HCT116 (cell line): ENCODE data around the gene GTF3C4. TPM values are rescaled to one million over a fixed set of nuclear protein-coding genes. Genes with fewer than 3 reads are reported as not detected.

Experiments
- ATAC-seq: fragments of 200-7000 bp; cut with Tn5 transposase; 2 replicates; pipeline ENCODE4 v1.9.1; 2020; ENCODE audit warnings: mild to moderate bottlenecking, moderate library complexity
- BruUV-seq: library from RNA; stranded (reverse); fragments of 400-500 nt; replicated peaks from 2 replicates; lab custom pipeline; 2021; lab: Mats Ljungman, UMichigan
- CTCF ChIA-PET: fragments of 300-600 bp; sonication (Branson Sonifier 250); formaldehyde crosslinking; loops from one replicate; lab custom pipeline; 2021; ENCODE audit warnings: antibody characterized with exemption; lab: Charles Lee
- POLR2A ChIA-PET: fragments of 300-600, 350-600 bp; sonication (Branson Sonifier 250); formaldehyde crosslinking; loops from one replicate; lab custom pipeline; 2021; ENCODE audit warnings: antibody characterized with exemption; lab: Charles Lee
- RAD21 ChIA-PET, 2 experiments: fragments of 300-600 bp; sonication (Branson Sonifier 250); formaldehyde crosslinking; loops; one replicate each; lab custom pipeline; 2023; ENCODE audit warnings: low total read pairs in 2 of 2; ENCODE audit not compliant: uncharacterized antibody in 2 of 2, unreplicated experiment in 2 of 2, low non-redundant PET in 1 of 2; lab: Charles Lee
- DNase-seq: peaks from one replicate; pipeline ENCODE4 v3.0.0-alpha.2; 2010; ENCODE audit warnings: low read depth, low spot score
- H2AFZ ChIP-seq: fragments of 200-600 bp; shearing (Covaris generic), sonication (generic); 2 replicates; pipeline ENCODE4 v1.6.1; 2017; ENCODE audit warnings: low read depth, mixed run types, mixed read lengths, antibody characterized with exemption, low read length; ENCODE audit not compliant: poor library complexity, severe bottlenecking
- H3K27ac ChIP-seq: 2 replicates; pipeline ENCODE4 v1.5.1; 2012; ENCODE audit warnings: low read depth, low read length
- H3K27me3 ChIP-seq: fragments of 200-600 bp; sonication (generic); 2 replicates; pipeline ENCODE4 v1.6.1; 2016; ENCODE audit warnings: mixed run types, low read length, mixed read lengths; ENCODE audit not compliant: insufficient read depth
- H3K36me3 ChIP-seq, 2 experiments: fragments of 200-500 bp in 1 of 2; fragments of 200-600 bp in 1 of 2; sonication (Bioruptor generic) in 1 of 2; sonication (generic) in 1 of 2; 2 replicates each; pipeline versions ENCODE4 v1.5.1 to v1.6.1; 2014 to 2016; ENCODE audit warnings: low read length in 2 of 2, inconsistent platforms in 1 of 2, mixed read lengths in 1 of 2, mixed run types in 1 of 2; ENCODE audit not compliant: insufficient read depth in 2 of 2, control insufficient read depth in 1 of 2
- H3K4me1 ChIP-seq, 2 experiments: fragments of 200-600 bp in 1 of 2; sonication (generic) in 1 of 2; 2 replicates each; pipeline versions ENCODE4 v1.5.1 to v1.6.1; 2012 to 2017; ENCODE audit warnings: low read length in 2 of 2, inconsistent platforms in 1 of 2, mild to moderate bottlenecking in 1 of 2, mixed read lengths in 1 of 2, mixed run types in 1 of 2, moderate library complexity in 1 of 2; ENCODE audit not compliant: insufficient read depth in 2 of 2, control insufficient read depth in 1 of 2
- H3K4me2 ChIP-seq: fragments of 200-600 bp; sonication (generic); 2 replicates; pipeline ENCODE4 v1.6.1; 2017; ENCODE audit warnings: mixed run types, low read length, mixed read lengths
- H3K4me3 ChIP-seq, 2 experiments: fragments of 200-600 bp in 1 of 2; sonication (generic) in 1 of 2; replicated peaks in 1 of 2; 2 replicates each; pipeline ENCODE4 v1.5.1; 2011 to 2016; ENCODE audit warnings: low read length in 2 of 2, control low read depth in 1 of 2, low read depth in 1 of 2, mild to moderate bottlenecking in 1 of 2, mixed read lengths in 1 of 2, mixed run types in 1 of 2
- H3K79me2 ChIP-seq: fragments of 200-600 bp; sonication (generic); 2 replicates; pipeline ENCODE4 v1.6.1; 2017; ENCODE audit warnings: mild to moderate bottlenecking, mixed run types, low read length, moderate library complexity, mixed read lengths; ENCODE audit not compliant: insufficient read depth
- H3K9ac ChIP-seq: fragments of 200-600 bp; sonication (generic); 2 replicates; pipeline ENCODE4 v1.6.1; 2016; ENCODE audit warnings: low read length, mixed read lengths
- H3K9me2 ChIP-seq: fragments of 200-600 bp; sonication (generic), shearing (Covaris generic); 2 replicates; pipeline ENCODE4 v1.6.1; 2017; ENCODE audit warnings: mixed run types, mild to moderate bottlenecking, moderate library complexity; ENCODE audit not compliant: insufficient read depth
- H3K9me3 ChIP-seq, 2 experiments: fragments of 200-500 bp in 1 of 2; fragments of 200-600 bp in 1 of 2; sonication (Bioruptor generic) in 1 of 2; sonication (generic) in 1 of 2; 2 replicates each; pipeline ENCODE4 v1.6.1; 2014 to 2017; ENCODE audit warnings: low read length in 2 of 2, mixed read lengths in 2 of 2, inconsistent platforms in 1 of 2, low read depth in 1 of 2, mild to moderate bottlenecking in 1 of 2, mixed run types in 1 of 2, moderate library complexity in 1 of 2; ENCODE audit not compliant: control insufficient read depth in 1 of 2, insufficient read depth in 1 of 2
- H4K20me1 ChIP-seq: fragments of 200-600 bp; sonication (generic), shearing (Covaris generic); 2 replicates; pipeline ENCODE4 v1.6.1; 2017; ENCODE audit warnings: mixed run types, mild to moderate bottlenecking, moderate library complexity; ENCODE audit not compliant: insufficient read depth
- CBX3 ChIP-seq: IDR thresholded peaks from 2 replicates; pipeline ENCODE4 v1.6.1; 2012; ENCODE audit warnings: low read depth
- CEBPB ChIP-seq: IDR thresholded peaks from 2 replicates; pipeline ENCODE4 v1.6.1; 2012; ENCODE audit warnings: low read depth
- CTCF ChIP-seq, 3 experiments: fragments of 200-600 bp in 1 of 3; sonication (generic) in 1 of 3; IDR thresholded peaks in 2 of 3; conservative IDR thresholded peaks in 1 of 3; 2 replicates each; pipeline ENCODE4 v1.5.1; 2012 to 2017; ENCODE audit warnings: low read depth in 2 of 3, low read length in 2 of 3, antibody characterized with exemption in 1 of 3, borderline replicate concordance in 1 of 3, control low read depth in 1 of 3, mild to moderate bottlenecking in 1 of 3, mixed read lengths in 1 of 3, mixed run types in 1 of 3, moderate library complexity in 1 of 3; ENCODE audit not compliant: insufficient read depth in 1 of 3
- EGR1 ChIP-seq: IDR thresholded peaks from 2 replicates; pipeline ENCODE4 v1.6.1; 2012; ENCODE audit warnings: low read depth
- EZH2 ChIP-seq: fragments of 200-600 bp; sonication (generic); IDR thresholded peaks from 2 replicates; pipeline ENCODE4 v1.6.1; 2017; ENCODE audit warnings: antibody characterized with exemption, mixed run types
- EZH2phosphoT487 ChIP-seq: fragments of 200-600 bp; IDR thresholded peaks from 2 replicates; pipeline ENCODE4 v1.6.1; 2018; ENCODE audit warnings: antibody characterized with exemption, borderline replicate concordance
- FOSL1 ChIP-seq: IDR thresholded peaks from 2 replicates; pipeline ENCODE4 v1.6.1; 2012; ENCODE audit warnings: low read depth
- JUND ChIP-seq: IDR thresholded peaks from 2 replicates; pipeline ENCODE4 v1.6.1; 2012
- POLR2A ChIP-seq: IDR thresholded peaks from 2 replicates; pipeline ENCODE4 v1.7.0; 2011; ENCODE audit warnings: borderline replicate concordance; ENCODE audit not compliant: insufficient read depth, insufficient read length; ENCODE audit errors: extremely low read depth
- POLR2AphosphoS5 ChIP-seq: IDR thresholded peaks from 2 replicates; pipeline ENCODE4 v1.6.1; 2011; ENCODE audit warnings: mild to moderate bottlenecking, low read depth, low read length, moderate library complexity
- SP1 ChIP-seq: IDR thresholded peaks from 2 replicates; pipeline ENCODE4 v1.6.1; 2012; ENCODE audit warnings: low read depth
- SRF ChIP-seq: IDR thresholded peaks from 2 replicates; pipeline ENCODE4 v1.6.1; 2012; ENCODE audit warnings: low read depth
- TCF7L2 ChIP-seq: IDR thresholded peaks from 2 replicates; pipeline ENCODE4 v1.7.0; 2011; ENCODE audit warnings: borderline replicate concordance, inconsistent platforms; ENCODE audit not compliant: insufficient read depth, insufficient read length; ENCODE audit errors: extremely low read depth
- YY1 ChIP-seq: IDR thresholded peaks from 2 replicates; pipeline ENCODE4 v1.6.1; 2011; ENCODE audit warnings: low read length, low read depth, moderate library complexity, mild to moderate bottlenecking; ENCODE audit not compliant: insufficient replicate concordance; ENCODE audit errors: extremely low read depth
- ZNF274 ChIP-seq: fragments of 200-500 bp; sonication (Bioruptor generic); IDR thresholded peaks from 2 replicates; pipeline ENCODE4 v1.6.1; 2014; ENCODE audit warnings: mild to moderate bottlenecking, low read depth, low read length, inconsistent platforms
- intact Hi-C: fragments of 100-400 bp; cut with micrococcal nuclease; formaldehyde crosslinking; loops from 2 replicates; pipeline ENCODE4 v1.10.0; 2022
- total RNA-seq: library from RNA; stranded (reverse); gene quantifications from one replicate; pipeline ENCODE4 v1.2.1, GENCODE V29; 2021; ENCODE audit not compliant: unreplicated experiment
- TF ChIP-seq, protein P1 (sequence below): IDR thresholded peaks from 2 replicates; pipeline ENCODE4 v1.6.1; 2012
- TF ChIP-seq, protein P2 (sequence below): IDR thresholded peaks from 2 replicates; pipeline ENCODE4 v1.6.1; 2012; ENCODE audit warnings: low read depth
- TF ChIP-seq, protein P3 (sequence below): IDR thresholded peaks from 2 replicates; pipeline ENCODE4 v1.6.1; 2011; ENCODE audit warnings: mild to moderate bottlenecking, low read length, moderate library complexity; ENCODE audit not compliant: insufficient replicate concordance; ENCODE audit errors: extremely low read depth

Gene GTF3C4
- total RNA-seq, 1 experiment from 2014 or later = 26.4 TPM

- Histone ChIP-seq H3K4me1 (no peaks in the 10 kb centered on the region), H3K9ac (no peak overlapping the region), H3K9me2 (no peaks in the 10 kb centered on the region), H3K27me3 (no peaks in the 10 kb centered on the region), H3K9me3 (no peaks in the 10 kb centered on the region), H4K20me1 (no peaks in the 10 kb centered on the region), H3K4me2 (no peak overlapping the region), H3K27ac (no peak overlapping the region), H3K4me3 (no peak overlapping the region), H2AFZ (no peak overlapping the region), H3K36me3 (peaks cover 54 to 67% of the 10 kb centered on the region in 2 experiments; a peak in 3 of 4 replicates), H3K79me2 (peaks cover 7% of the 10 kb centered on the region; the same call in 1 of the 2 replicates)
- ATAC-seq = no peak
- ChIA-PET CTCF (no interaction called here), POLR2A (no interaction called here), RAD21 (no interaction called here)
- intact Hi-C loops = no loop called here
- no peak for TF ChIP-seq TCF7L2
- TF ChIP-seq, protein P1, sequence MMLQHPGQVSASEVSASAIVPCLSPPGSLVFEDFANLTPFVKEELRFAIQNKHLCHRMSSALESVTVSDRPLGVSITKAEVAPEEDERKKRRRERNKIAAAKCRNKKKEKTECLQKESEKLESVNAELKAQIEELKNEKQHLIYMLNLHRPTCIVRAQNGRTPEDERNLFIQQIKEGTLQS = no peak
- no peak for TF ChIP-seq ZNF274
- TF ChIP-seq SP1 = no peak
- no peak for TF ChIP-seq EZH2phosphoT487
- TF ChIP-seq, protein P2, sequence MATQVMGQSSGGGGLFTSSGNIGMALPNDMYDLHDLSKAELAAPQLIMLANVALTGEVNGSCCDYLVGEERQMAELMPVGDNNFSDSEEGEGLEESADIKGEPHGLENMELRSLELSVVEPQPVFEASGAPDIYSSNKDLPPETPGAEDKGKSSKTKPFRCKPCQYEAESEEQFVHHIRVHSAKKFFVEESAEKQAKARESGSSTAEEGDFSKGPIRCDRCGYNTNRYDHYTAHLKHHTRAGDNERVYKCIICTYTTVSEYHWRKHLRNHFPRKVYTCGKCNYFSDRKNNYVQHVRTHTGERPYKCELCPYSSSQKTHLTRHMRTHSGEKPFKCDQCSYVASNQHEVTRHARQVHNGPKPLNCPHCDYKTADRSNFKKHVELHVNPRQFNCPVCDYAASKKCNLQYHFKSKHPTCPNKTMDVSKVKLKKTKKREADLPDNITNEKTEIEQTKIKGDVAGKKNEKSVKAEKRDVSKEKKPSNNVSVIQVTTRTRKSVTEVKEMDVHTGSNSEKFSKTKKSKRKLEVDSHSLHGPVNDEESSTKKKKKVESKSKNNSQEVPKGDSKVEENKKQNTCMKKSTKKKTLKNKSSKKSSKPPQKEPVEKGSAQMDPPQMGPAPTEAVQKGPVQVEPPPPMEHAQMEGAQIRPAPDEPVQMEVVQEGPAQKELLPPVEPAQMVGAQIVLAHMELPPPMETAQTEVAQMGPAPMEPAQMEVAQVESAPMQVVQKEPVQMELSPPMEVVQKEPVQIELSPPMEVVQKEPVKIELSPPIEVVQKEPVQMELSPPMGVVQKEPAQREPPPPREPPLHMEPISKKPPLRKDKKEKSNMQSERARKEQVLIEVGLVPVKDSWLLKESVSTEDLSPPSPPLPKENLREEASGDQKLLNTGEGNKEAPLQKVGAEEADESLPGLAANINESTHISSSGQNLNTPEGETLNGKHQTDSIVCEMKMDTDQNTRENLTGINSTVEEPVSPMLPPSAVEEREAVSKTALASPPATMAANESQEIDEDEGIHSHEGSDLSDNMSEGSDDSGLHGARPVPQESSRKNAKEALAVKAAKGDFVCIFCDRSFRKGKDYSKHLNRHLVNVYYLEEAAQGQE = no peak
- no peak for TF ChIP-seq SRF
- TF ChIP-seq YY1 = no peak
- TF ChIP-seq JUND = no peak
- TF ChIP-seq POLR2A = no peak
- no peak for TF ChIP-seq EZH2
- TF ChIP-seq CTCF (IDR thresholded peaks at IDR 0.05 in 2 of 3, conservative IDR thresholded peaks at IDR 0.05 in 1 of 3; ENCODE audit: borderline replicate concordance in 1 of 3, insufficient read depth in 1 of 3, low read depth in 2 of 3, low read length in 2 of 3) = no peak
- no peak for TF ChIP-seq CEBPB
- no peak for TF ChIP-seq POLR2AphosphoS5
- no peak for TF ChIP-seq FOSL1
- no peak for TF ChIP-seq EGR1
- no peak for TF ChIP-seq CBX3
- TF ChIP-seq, protein P3, sequence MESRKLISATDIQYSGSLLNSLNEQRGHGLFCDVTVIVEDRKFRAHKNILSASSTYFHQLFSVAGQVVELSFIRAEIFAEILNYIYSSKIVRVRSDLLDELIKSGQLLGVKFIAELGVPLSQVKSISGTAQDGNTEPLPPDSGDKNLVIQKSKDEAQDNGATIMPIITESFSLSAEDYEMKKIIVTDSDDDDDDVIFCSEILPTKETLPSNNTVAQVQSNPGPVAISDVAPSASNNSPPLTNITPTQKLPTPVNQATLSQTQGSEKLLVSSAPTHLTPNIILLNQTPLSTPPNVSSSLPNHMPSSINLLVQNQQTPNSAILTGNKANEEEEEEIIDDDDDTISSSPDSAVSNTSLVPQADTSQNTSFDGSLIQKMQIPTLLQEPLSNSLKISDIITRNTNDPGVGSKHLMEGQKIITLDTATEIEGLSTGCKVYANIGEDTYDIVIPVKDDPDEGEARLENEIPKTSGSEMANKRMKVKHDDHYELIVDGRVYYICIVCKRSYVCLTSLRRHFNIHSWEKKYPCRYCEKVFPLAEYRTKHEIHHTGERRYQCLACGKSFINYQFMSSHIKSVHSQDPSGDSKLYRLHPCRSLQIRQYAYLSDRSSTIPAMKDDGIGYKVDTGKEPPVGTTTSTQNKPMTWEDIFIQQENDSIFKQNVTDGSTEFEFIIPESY = no peak
- BruUV-seq = no TSS peak
- DNase-seq = no peak
Observed at GRCh38 chr9:132647806-132648205, 22.5 kb upstream of the GTF3C4 start.
